Panc1 (cell line): Measurements from ENCODE around the gene FARP1. TPM values are rescaled to one million over a fixed set of nuclear protein-coding genes. Genes with fewer than 3 reads are reported as not detected.

ENCODE experiments used
- ATAC-seq: fragments of 200-7000 bp; cut with Tn5 transposase; 2 replicates; pipeline ENCODE4 v1.9.1; 2020; ENCODE audit warnings: mild to moderate bottlenecking, moderate library complexity
- BruUV-seq: library from RNA; stranded (reverse); fragments of 400-500 nt; replicated peaks from 2 replicates; lab custom pipeline; 2021; lab: Mats Ljungman, UMichigan
- CTCF ChIA-PET: fragments of 300-600 bp; sonication (Branson Sonifier 250); formaldehyde crosslinking; loops from one replicate; lab custom pipeline; 2022; ENCODE audit warnings: antibody characterized with exemption; lab: Charles Lee
- POLR2A ChIA-PET: fragments of 300-600 bp; sonication (Branson Sonifier 250); formaldehyde crosslinking; loops from one replicate; lab custom pipeline; 2022; ENCODE audit warnings: antibody characterized with exemption; lab: Charles Lee
- DNase-seq: peaks from one replicate; pipeline ENCODE4 v3.0.0-alpha.2; 2010; ENCODE audit warnings: low read depth, low spot score
- H3K27ac ChIP-seq: 2 replicates; pipeline ENCODE4 v1.5.1; 2011; ENCODE audit warnings: mild to moderate bottlenecking, low read length, inconsistent platforms
- H3K27me3 ChIP-seq: fragments of 200-500 bp; sonication (Bioruptor generic); 2 replicates; pipeline ENCODE4 v1.6.0; 2014; ENCODE audit warnings: low read length, inconsistent platforms; ENCODE audit not compliant: control insufficient read depth, insufficient read depth
- H3K36me3 ChIP-seq: fragments of 200-500 bp; sonication (Bioruptor generic); 2 replicates; pipeline ENCODE4 v1.5.1; 2014; ENCODE audit warnings: inconsistent platforms, mild to moderate bottlenecking, low read length, moderate library complexity; ENCODE audit not compliant: control insufficient read depth, insufficient read depth
- H3K4me1 ChIP-seq: 2 replicates; pipeline ENCODE4 v1.5.1; 2011; ENCODE audit warnings: inconsistent platforms, mild to moderate bottlenecking, low read length, moderate library complexity; ENCODE audit not compliant: control insufficient read depth, insufficient read depth
- H3K4me3 ChIP-seq, 2 experiments: 2 replicates each; pipeline ENCODE4 v1.5.1; 2011 to 2012; ENCODE audit warnings: low read depth in 2 of 2, low read length in 2 of 2, mild to moderate bottlenecking in 2 of 2, inconsistent platforms in 1 of 2, moderate library complexity in 1 of 2
- H3K9me3 ChIP-seq: fragments of 200-500 bp; sonication (Bioruptor generic); 2 replicates; pipeline ENCODE4 v1.5.1; 2014; ENCODE audit warnings: low read depth, mild to moderate bottlenecking, inconsistent platforms, low read length, moderate library complexity; ENCODE audit not compliant: control insufficient read depth, insufficient read depth
- POLR2AphosphoS5 ChIP-seq: IDR thresholded peaks from 2 replicates; pipeline ENCODE4 v1.6.1; 2012; ENCODE audit warnings: mild to moderate bottlenecking, low read depth, low read length, moderate library complexity
- SIN3A ChIP-seq: IDR thresholded peaks from 2 replicates; pipeline ENCODE4 v1.6.1; 2012; ENCODE audit warnings: low read depth, mild to moderate bottlenecking, low read length, moderate library complexity, borderline replicate concordance; ENCODE audit not compliant: insufficient read depth
- TCF7L2 ChIP-seq: IDR thresholded peaks from 2 replicates; pipeline ENCODE4 v1.6.1; 2011; ENCODE audit warnings: mild to moderate bottlenecking, low read depth, low read length, inconsistent platforms
- in situ Hi-C: cut with HindIII; loops from 2 replicates; pipeline ENCODE4 v1.10.0; 2016; ENCODE audit warnings: low sequenced_read_pairs, low pct_unique_long_range_greater_than_20kb
- intact Hi-C: fragments of 100-400 bp; cut with micrococcal nuclease; formaldehyde crosslinking; loops from one replicate; pipeline ENCODE4 v1.10.0; 2022; ENCODE audit not compliant: unreplicated experiment
- total RNA-seq: library from RNA; stranded (reverse); gene quantifications from one replicate; pipeline ENCODE4 v1.2.1, GENCODE V29; 2021; ENCODE audit not compliant: unreplicated experiment
- TF ChIP-seq, protein P1 (sequence below), 2 experiments: IDR thresholded peaks; 2 replicates each; pipeline ENCODE4 v1.6.1; 2011 to 2012; ENCODE audit warnings: low read depth in 2 of 2, control low read depth in 1 of 2, low read length in 1 of 2, mild to moderate bottlenecking in 1 of 2, moderate library complexity in 1 of 2; ENCODE audit not compliant: insufficient read depth in 1 of 2
- TF ChIP-seq, protein P2 (sequence below): fragments of 450-650 bp; IDR thresholded peaks from 2 replicates; pipeline ENCODE4 v1.5.1; 2017; ENCODE audit warnings: mild to moderate bottlenecking

The FARP1 gene
- total RNA-seq, 1 experiment from 2014 or later: 61.9 TPM

DNA sequence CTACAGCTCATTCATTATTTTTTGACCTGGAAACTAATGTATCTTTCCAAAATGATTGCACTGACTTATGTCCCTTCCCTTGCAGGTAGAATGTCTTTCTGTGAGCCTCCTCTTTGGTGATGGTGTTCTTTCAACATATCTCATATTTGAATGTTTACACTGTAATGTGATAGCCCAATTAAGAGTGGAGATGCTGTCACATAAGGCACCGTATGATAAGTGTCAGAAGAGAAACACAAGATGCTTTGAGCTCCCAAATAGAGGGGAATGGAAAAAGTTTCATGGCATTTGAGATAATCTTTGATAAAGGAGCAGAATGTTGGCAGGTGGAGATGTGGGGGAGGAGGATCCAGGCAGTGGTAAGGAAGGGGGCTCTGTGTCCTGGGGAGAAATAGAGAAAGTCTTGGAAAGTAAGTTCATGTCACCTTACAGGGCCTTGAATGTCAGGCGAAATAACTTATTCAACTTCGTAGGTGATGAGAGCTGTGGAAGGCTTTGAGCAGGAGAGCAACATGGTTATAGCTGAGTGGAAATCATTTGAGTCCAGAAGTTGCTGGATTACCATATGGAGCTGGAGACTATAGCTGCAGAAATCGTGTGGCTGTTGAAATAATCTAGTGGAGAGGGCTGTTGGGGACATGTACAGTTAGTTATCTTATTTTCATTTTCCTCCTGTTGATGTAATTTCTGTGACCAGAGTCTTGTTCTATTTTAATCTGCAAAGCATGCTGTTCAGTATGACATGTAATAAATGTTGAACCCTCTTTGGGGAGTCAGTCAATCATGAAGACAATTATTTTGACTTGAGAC is 44.5 kb downstream of the FARP1 start:
- DNase-seq (no peak), ATAC-seq (no peak)
- intact Hi-C loops: no loop called here
- Histone ChIP-seq H3K9me3 (no peaks in the 10 kb centered on the region), H3K4me1 (peaks cover 8% of the 10 kb centered on the region), H3K4me3 (no peak overlapping the region), H3K27me3 (no peaks in the 10 kb centered on the region), H3K36me3 (no peaks in the 10 kb centered on the region), H3K27ac (no peak overlapping the region)
- no TSS peak for BruUV-seq
- ChIA-PET POLR2A (no interaction called here), CTCF (no interaction called here)
- in situ Hi-C loops: no loop called here
- TF ChIP-seq, protein P1, sequence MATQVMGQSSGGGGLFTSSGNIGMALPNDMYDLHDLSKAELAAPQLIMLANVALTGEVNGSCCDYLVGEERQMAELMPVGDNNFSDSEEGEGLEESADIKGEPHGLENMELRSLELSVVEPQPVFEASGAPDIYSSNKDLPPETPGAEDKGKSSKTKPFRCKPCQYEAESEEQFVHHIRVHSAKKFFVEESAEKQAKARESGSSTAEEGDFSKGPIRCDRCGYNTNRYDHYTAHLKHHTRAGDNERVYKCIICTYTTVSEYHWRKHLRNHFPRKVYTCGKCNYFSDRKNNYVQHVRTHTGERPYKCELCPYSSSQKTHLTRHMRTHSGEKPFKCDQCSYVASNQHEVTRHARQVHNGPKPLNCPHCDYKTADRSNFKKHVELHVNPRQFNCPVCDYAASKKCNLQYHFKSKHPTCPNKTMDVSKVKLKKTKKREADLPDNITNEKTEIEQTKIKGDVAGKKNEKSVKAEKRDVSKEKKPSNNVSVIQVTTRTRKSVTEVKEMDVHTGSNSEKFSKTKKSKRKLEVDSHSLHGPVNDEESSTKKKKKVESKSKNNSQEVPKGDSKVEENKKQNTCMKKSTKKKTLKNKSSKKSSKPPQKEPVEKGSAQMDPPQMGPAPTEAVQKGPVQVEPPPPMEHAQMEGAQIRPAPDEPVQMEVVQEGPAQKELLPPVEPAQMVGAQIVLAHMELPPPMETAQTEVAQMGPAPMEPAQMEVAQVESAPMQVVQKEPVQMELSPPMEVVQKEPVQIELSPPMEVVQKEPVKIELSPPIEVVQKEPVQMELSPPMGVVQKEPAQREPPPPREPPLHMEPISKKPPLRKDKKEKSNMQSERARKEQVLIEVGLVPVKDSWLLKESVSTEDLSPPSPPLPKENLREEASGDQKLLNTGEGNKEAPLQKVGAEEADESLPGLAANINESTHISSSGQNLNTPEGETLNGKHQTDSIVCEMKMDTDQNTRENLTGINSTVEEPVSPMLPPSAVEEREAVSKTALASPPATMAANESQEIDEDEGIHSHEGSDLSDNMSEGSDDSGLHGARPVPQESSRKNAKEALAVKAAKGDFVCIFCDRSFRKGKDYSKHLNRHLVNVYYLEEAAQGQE (IDR thresholded peaks at IDR 0.05; ENCODE audit: insufficient read depth in 1 of 2, low read depth in 2 of 2, low read length in 1 of 2): no peak
- TF ChIP-seq, protein P2, sequence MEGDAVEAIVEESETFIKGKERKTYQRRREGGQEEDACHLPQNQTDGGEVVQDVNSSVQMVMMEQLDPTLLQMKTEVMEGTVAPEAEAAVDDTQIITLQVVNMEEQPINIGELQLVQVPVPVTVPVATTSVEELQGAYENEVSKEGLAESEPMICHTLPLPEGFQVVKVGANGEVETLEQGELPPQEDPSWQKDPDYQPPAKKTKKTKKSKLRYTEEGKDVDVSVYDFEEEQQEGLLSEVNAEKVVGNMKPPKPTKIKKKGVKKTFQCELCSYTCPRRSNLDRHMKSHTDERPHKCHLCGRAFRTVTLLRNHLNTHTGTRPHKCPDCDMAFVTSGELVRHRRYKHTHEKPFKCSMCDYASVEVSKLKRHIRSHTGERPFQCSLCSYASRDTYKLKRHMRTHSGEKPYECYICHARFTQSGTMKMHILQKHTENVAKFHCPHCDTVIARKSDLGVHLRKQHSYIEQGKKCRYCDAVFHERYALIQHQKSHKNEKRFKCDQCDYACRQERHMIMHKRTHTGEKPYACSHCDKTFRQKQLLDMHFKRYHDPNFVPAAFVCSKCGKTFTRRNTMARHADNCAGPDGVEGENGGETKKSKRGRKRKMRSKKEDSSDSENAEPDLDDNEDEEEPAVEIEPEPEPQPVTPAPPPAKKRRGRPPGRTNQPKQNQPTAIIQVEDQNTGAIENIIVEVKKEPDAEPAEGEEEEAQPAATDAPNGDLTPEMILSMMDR: no peak
- TF ChIP-seq SIN3A (no peak), POLR2AphosphoS5 (no peak), TCF7L2 (no peak)

DNA sequence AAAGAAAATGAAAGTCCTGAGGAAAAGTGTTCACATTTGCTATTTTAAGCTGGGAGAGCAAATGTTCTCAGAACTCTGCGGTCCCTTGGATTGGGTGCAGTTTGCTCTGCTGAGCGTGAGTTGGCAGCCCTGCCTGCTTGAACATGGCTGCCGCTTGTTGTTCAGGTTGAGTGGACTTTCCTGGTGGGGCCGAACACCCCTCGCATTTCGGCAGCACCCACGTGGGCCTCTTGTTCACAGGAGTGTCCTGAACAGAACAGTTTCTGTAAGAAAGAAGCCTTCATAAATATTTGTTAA is 45.0 kb downstream of the FARP1 start:
- BruUV-seq: no TSS peak
- Histone ChIP-seq H3K4me1 (peaks cover 8% of the 10 kb centered on the region), H3K4me3 (no peak overlapping the region), H3K9me3 (no peaks in the 10 kb centered on the region), H3K27ac (no peak overlapping the region), H3K27me3 (no peaks in the 10 kb centered on the region), H3K36me3 (no peaks in the 10 kb centered on the region)
- ATAC-seq (no peak), DNase-seq (no peak)
- ChIA-PET CTCF (no interaction called here), POLR2A (no interaction called here)
- TF ChIP-seq, protein P1 (IDR thresholded peaks at IDR 0.05; ENCODE audit: insufficient read depth in 1 of 2, low read depth in 2 of 2, low read length in 1 of 2): no peak
- TF ChIP-seq, protein P2: no peak
- no peak for TF ChIP-seq TCF7L2
- in situ Hi-C loops (no loop called here), intact Hi-C loops (no loop called here)
